KMS-11 (cell line): ENCODE results near the gene ATP13A3.

Experiments
- H2AFZ ChIP-seq: fragments of 200-600 bp; sonication (generic); 2 replicates; pipeline ENCODE4 v1.6.1; 2016; ENCODE audit warnings: antibody characterized with exemption, mixed run types, low read depth
- H3K27ac ChIP-seq: fragments of 200-600 bp; sonication (generic); 2 replicates; pipeline ENCODE4 v1.6.1; 2016; ENCODE audit warnings: mild to moderate bottlenecking, mixed run types
- H3K27me3 ChIP-seq: fragments of 200-600 bp; sonication (generic); 2 replicates; pipeline ENCODE4 v1.6.1; 2017; ENCODE audit warnings: mild to moderate bottlenecking, low read depth, mixed run types, moderate library complexity; ENCODE audit not compliant: insufficient read depth
- H3K36me3 ChIP-seq: fragments of 200-600 bp; sonication (generic); 2 replicates; pipeline ENCODE4 v1.6.1; 2017; ENCODE audit warnings: mild to moderate bottlenecking, mixed run types; ENCODE audit not compliant: insufficient read depth
- H3K4me1 ChIP-seq: fragments of 200-600 bp; sonication (generic); 2 replicates; pipeline ENCODE4 v1.6.1; 2016; ENCODE audit warnings: mild to moderate bottlenecking, low read depth, mixed run types; ENCODE audit not compliant: poor library complexity, severe bottlenecking
- H3K4me2 ChIP-seq: fragments of 200-600 bp; sonication (generic); 2 replicates; pipeline ENCODE4 v1.7.0; 2016; ENCODE audit warnings: mild to moderate bottlenecking, mixed run types
- H3K4me3 ChIP-seq: fragments of 200-600 bp; sonication (generic); IDR thresholded peaks from 2 replicates; pipeline ENCODE4 v1.6.1; 2017; ENCODE audit warnings: low read depth, low read length, mixed read lengths; ENCODE audit not compliant: insufficient read depth
- H3K79me2 ChIP-seq: fragments of 200-600 bp; sonication (generic); 2 replicates; pipeline ENCODE4 v1.6.1; 2016; ENCODE audit warnings: low read depth, mixed run types; ENCODE audit not compliant: insufficient read depth
- H3K9ac ChIP-seq: fragments of 200-600 bp; sonication (generic); 2 replicates; pipeline ENCODE4 v1.6.1; 2016; ENCODE audit warnings: mild to moderate bottlenecking, mixed run types
- H4K20me1 ChIP-seq: fragments of 200-600 bp; sonication (generic); 2 replicates; pipeline ENCODE4 v1.6.1; 2016; ENCODE audit warnings: mild to moderate bottlenecking, mixed run types; ENCODE audit not compliant: insufficient read depth
- TF ChIP-seq, protein P1 (sequence below): fragments of 200-600 bp; sonication (generic); conservative IDR thresholded peaks from 2 replicates; pipeline ENCODE4 v1.6.1; 2017; ENCODE audit warnings: low read depth, mild to moderate bottlenecking, antibody characterized with exemption, low read length, moderate library complexity, mixed read lengths

ATP13A3 gene

DNA sequence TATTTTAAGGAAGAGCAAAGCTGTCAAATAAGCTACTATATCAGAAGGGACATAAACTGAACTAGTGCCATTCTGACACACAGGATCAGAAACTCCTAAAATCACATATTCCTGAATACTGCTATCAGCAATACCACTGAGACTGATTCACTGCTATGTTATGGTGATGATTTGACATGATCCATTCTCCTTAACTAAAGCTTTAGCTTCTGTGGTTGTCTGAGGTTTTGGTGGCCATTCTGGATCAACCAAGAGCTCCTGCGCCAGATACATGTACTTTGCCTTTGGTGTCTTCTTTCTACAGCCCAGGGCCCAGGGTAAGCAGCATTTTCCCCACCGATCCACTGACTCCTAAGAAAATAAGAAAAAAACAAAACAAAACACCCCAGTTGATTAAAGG, 81.0 kb downstream of the ATP13A3 start:
- Histone ChIP-seq H4K20me1 (no peaks in the 10 kb centered on the region), H3K4me3 (no peak overlapping the region), H2AFZ (no peak overlapping the region), H3K9ac (no peak overlapping the region), H3K4me2 (no peak overlapping the region), H3K27ac (no peak overlapping the region), H3K4me1 (peaks cover 3% of the 10 kb centered on the region), H3K27me3 (no peaks in the 10 kb centered on the region), H3K79me2 (no peaks in the 10 kb centered on the region), H3K36me3 (no peaks in the 10 kb centered on the region)
- TF ChIP-seq, protein P1, sequence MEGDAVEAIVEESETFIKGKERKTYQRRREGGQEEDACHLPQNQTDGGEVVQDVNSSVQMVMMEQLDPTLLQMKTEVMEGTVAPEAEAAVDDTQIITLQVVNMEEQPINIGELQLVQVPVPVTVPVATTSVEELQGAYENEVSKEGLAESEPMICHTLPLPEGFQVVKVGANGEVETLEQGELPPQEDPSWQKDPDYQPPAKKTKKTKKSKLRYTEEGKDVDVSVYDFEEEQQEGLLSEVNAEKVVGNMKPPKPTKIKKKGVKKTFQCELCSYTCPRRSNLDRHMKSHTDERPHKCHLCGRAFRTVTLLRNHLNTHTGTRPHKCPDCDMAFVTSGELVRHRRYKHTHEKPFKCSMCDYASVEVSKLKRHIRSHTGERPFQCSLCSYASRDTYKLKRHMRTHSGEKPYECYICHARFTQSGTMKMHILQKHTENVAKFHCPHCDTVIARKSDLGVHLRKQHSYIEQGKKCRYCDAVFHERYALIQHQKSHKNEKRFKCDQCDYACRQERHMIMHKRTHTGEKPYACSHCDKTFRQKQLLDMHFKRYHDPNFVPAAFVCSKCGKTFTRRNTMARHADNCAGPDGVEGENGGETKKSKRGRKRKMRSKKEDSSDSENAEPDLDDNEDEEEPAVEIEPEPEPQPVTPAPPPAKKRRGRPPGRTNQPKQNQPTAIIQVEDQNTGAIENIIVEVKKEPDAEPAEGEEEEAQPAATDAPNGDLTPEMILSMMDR: no peak

DNA sequence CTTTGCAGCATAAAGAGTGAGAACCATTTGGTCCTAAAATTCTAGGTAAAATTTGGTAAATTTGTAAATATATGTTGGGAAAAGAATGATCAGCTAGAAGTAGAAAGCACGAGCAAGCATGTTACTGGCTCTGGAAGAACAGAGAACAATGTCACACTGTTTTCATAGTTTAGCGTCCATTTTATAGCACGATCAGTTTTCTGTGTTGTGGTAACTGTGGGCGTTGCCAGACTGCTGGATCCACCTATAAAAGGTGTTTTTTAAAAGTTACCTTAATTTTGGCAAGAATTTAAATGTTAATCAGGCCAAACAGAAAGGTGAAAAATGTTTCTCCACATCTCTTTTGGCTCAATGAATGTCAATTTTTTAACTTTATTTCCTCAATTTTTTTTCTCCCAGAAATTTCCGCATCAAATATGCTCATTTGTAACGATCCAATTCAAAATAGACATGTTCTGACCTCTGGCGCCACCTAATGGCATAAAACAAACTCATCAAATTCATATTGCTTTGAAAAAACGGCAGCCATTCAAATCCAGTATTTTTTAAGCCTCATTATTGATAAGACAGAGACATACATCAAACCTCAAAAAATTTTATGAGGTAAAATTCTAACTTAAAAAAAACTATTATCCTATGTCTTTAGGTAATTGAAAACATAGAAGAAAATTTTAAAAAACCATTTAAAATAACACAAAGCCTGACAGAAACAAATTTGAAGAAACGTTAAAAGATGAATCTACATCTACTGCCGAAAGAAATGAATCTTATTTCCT, 82.2 kb downstream of the ATP13A3 start:
- Histone ChIP-seq H3K27me3 (no peaks in the 10 kb centered on the region), H3K36me3 (no peaks in the 10 kb centered on the region), H3K4me2 (no peak overlapping the region), H2AFZ (no peak overlapping the region), H3K4me1 (peaks cover 3% of the 10 kb centered on the region), H3K27ac (no peak overlapping the region), H3K79me2 (no peaks in the 10 kb centered on the region), H3K4me3 (no peak overlapping the region), H3K9ac (no peak overlapping the region), H4K20me1 (no peaks in the 10 kb centered on the region)
- TF ChIP-seq, protein P1: peak; percentile 90

DNA sequence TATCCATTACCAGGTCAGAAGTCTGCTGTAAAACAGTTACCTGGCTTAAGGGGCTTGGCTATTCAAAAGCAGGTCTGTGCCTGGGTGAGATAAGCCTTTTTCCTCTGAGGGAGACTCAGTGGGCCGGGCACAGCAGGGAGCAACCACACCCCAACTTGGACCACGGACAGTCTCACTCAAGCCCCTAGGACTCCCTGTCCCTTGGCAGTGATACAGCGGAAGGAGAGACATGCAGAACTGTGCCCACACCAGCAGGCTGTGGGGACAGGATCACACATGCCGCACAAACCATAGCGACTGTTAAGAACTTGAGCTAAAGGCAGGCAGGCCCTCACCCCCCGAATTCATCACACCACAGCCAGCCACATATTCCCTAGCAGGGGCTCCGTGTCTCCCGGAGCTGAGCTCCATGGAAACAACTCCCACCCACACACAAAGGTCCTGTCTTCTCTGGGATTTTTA, 84.9 kb downstream of the ATP13A3 start:
- H3K27me3 ChIP-seq: no peaks in the 10 kb centered on the region
- no peaks in the 10 kb centered on the region for H4K20me1 ChIP-seq
- no peak overlapping the region for H3K4me3 ChIP-seq
- TF ChIP-seq, protein P1: no peak
- H3K79me2 ChIP-seq: no peaks in the 10 kb centered on the region
- H3K4me1 ChIP-seq: peaks cover 7% of the 10 kb centered on the region
- no peak overlapping the region for H3K27ac ChIP-seq
- no peaks in the 10 kb centered on the region for H3K36me3 ChIP-seq
- H2AFZ ChIP-seq: no peak overlapping the region
- H3K4me2 ChIP-seq: no peak overlapping the region
- H3K9ac ChIP-seq: no peak overlapping the region

DNA sequence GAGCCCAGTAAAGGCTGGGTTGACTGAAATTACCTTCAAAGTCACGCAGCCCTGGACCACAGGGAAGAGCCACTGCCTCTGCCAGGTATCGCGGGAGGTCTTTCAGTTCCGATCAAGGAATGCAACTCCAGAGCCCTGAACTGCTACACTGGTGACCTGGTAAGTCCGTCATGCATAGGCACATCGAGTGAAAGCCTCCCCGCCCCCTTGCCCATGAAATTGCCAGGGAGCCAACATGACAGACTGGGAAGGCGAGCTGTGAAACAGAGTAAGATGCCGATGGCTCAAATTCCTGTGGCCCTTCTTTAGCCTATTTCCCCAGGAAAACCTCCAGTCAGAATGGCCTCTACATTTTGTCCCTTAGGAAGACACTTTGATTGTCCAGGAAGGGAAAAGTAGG, 85.5 kb downstream of the ATP13A3 start:
- no peak overlapping the region for H3K4me2 ChIP-seq
- H3K4me1 ChIP-seq: peaks cover 7% of the 10 kb centered on the region
- TF ChIP-seq, protein P1: no peak
- no peak overlapping the region for H3K27ac ChIP-seq
- H3K79me2 ChIP-seq: no peaks in the 10 kb centered on the region
- H2AFZ ChIP-seq: no peak overlapping the region
- no peaks in the 10 kb centered on the region for H3K27me3 ChIP-seq
- H3K36me3 ChIP-seq: no peaks in the 10 kb centered on the region
- H3K4me3 ChIP-seq: no peak overlapping the region
- no peak overlapping the region for H3K9ac ChIP-seq
- H4K20me1 ChIP-seq: no peaks in the 10 kb centered on the region
